ENCODE results near the gene CD22. TPM values are rescaled to one million over a fixed set of nuclear protein-coding genes. Genes with fewer than 3 reads are reported as not detected.
"Not testable (repeated sequence)": the region's sequence is repeated elsewhere in the genome, so short reads cannot be mapped to it uniquely, and the experiment has no call there.

Gene CD22
- polyA plus RNA-seq, 1 donor from 2014 or later = not detected

GRCh38 chr19:35284153-35285094, 44.6 kb upstream of the CD22 start:
- Histone ChIP-seq H3F3A (ENCODE audit: insufficient read depth, low read length, poor library complexity, severe bottlenecking) (no peaks in the 10 kb centered on the region), H3K4me2 (ENCODE audit: low read length) (no peak overlapping the region), H2AFZ (ENCODE audit: low read depth, low read length) (no peak overlapping the region), H4K20me1 (ENCODE audit: insufficient read depth) (no peaks in the 10 kb centered on the region), H3K9me3 (ENCODE audit: low read length) (no peaks in the 10 kb centered on the region), H3K9me2 (ENCODE audit: insufficient read depth, low read length) (no peaks in the 10 kb centered on the region), H3K27ac (ENCODE audit: low read length) (no peak overlapping the region), H3K9ac (ENCODE audit: low read length) (no peak overlapping the region), H3K4me3 (ENCODE audit: low read length) (no peak overlapping the region), H3K36me3 (ENCODE audit: insufficient read depth, low read length) (no peaks in the 10 kb centered on the region), H3K79me2 (replicated peaks; ENCODE audit: insufficient read depth, low read length) (no peaks in the 10 kb centered on the region), H3K27me3 (ENCODE audit: insufficient read depth, low read depth, low read length) (no peaks in the 10 kb centered on the region)
- TF ChIP-seq SMC3 (conservative IDR thresholded peaks at IDR 0.05; ENCODE audit: poor library complexity) = no peak
- TF ChIP-seq EZH2 (IDR thresholded peaks at IDR 0.05; ENCODE audit: borderline replicate concordance, insufficient read depth, low read length, poor library complexity, severe bottlenecking) = no peak
- no peak for TF ChIP-seq POLR2AphosphoS5 (IDR thresholded peaks at IDR 0.05)
- TF ChIP-seq CTCF (IDR thresholded peaks at IDR 0.05; ENCODE audit: poor library complexity, severe bottlenecking) = no peak
- no peak for TF ChIP-seq RAD21 (conservative IDR thresholded peaks at IDR 0.05)
- no peak for TF ChIP-seq MXI1 (conservative IDR thresholded peaks at IDR 0.05; ENCODE audit: poor library complexity, severe bottlenecking)
- no peak for TF ChIP-seq REST (IDR thresholded peaks at IDR 0.05; ENCODE audit: borderline replicate concordance)
- TF ChIP-seq TAF1 (IDR thresholded peaks at IDR 0.05; ENCODE audit: low read depth) = no peak
- TF ChIP-seq EP300 (conservative IDR thresholded peaks at IDR 0.05; ENCODE audit: poor library complexity, severe bottlenecking) = no peak

GRCh38 chr19:35285095-35285449, 43.9 kb upstream of the CD22 start:
- Histone ChIP-seq H3K27ac (ENCODE audit: low read length) (no peak overlapping the region), H3K9ac (ENCODE audit: low read length) (no peak overlapping the region), H3K27me3 (ENCODE audit: insufficient read depth, low read depth, low read length) (no peaks in the 10 kb centered on the region), H2AFZ (ENCODE audit: low read depth, low read length) (no peak overlapping the region), H3K4me3 (ENCODE audit: low read length) (no peak overlapping the region), H3K4me2 (ENCODE audit: low read length) (no peak overlapping the region), H3K79me2 (replicated peaks; ENCODE audit: insufficient read depth, low read length) (no peaks in the 10 kb centered on the region), H3K36me3 (ENCODE audit: insufficient read depth, low read length) (no peaks in the 10 kb centered on the region), H3K9me3 (ENCODE audit: low read length) (no peaks in the 10 kb centered on the region), H3K9me2 (ENCODE audit: insufficient read depth, low read length) (no peaks in the 10 kb centered on the region), H3F3A (ENCODE audit: insufficient read depth, low read length, poor library complexity, severe bottlenecking) (no peaks in the 10 kb centered on the region), H4K20me1 (ENCODE audit: insufficient read depth) (no peaks in the 10 kb centered on the region)
- TF ChIP-seq SMC3 (conservative IDR thresholded peaks at IDR 0.05; ENCODE audit: poor library complexity) (no peak), POLR2AphosphoS5 (IDR thresholded peaks at IDR 0.05) (no peak), CTCF (IDR thresholded peaks at IDR 0.05; ENCODE audit: poor library complexity, severe bottlenecking) (no peak), TAF1 (IDR thresholded peaks at IDR 0.05; ENCODE audit: low read depth) (no peak), EP300 (conservative IDR thresholded peaks at IDR 0.05; ENCODE audit: poor library complexity, severe bottlenecking) (no peak), MXI1 (conservative IDR thresholded peaks at IDR 0.05; ENCODE audit: poor library complexity, severe bottlenecking) (no peak), RAD21 (conservative IDR thresholded peaks at IDR 0.05) (no peak)

- H3K27ac ChIP-seq (ENCODE audit: low read length); H3K4me3 ChIP-seq (ENCODE audit: low read length); H3K79me2 ChIP-seq (replicated peaks; ENCODE audit: insufficient read depth, low read length); H3K9ac ChIP-seq (ENCODE audit: low read length); H3K9me2 ChIP-seq (ENCODE audit: insufficient read depth, low read length); H3K9me3 ChIP-seq (ENCODE audit: low read length); H3F3A ChIP-seq (ENCODE audit: insufficient read depth, low read length, poor library complexity, severe bottlenecking); H2AFZ ChIP-seq (ENCODE audit: low read depth, low read length); H3K27me3 ChIP-seq (ENCODE audit: insufficient read depth, low read depth, low read length); H3K36me3 ChIP-seq (ENCODE audit: insufficient read depth, low read length); H3K4me2 ChIP-seq (ENCODE audit: low read length); H4K20me1 ChIP-seq (ENCODE audit: insufficient read depth): not testable (repeated sequence)
Measured at GRCh38 chr19:35285465-35285864, 43.5 kb upstream of the CD22 start.

- not testable (repeated sequence) for H3F3A ChIP-seq (ENCODE audit: insufficient read depth, low read length, poor library complexity, severe bottlenecking); H3K36me3 ChIP-seq (ENCODE audit: insufficient read depth, low read length); H3K27ac ChIP-seq (ENCODE audit: low read length); H3K27me3 ChIP-seq (ENCODE audit: insufficient read depth, low read depth, low read length); H4K20me1 ChIP-seq (ENCODE audit: insufficient read depth); H3K9me2 ChIP-seq (ENCODE audit: insufficient read depth, low read length); H2AFZ ChIP-seq (ENCODE audit: low read depth, low read length); H3K4me3 ChIP-seq (ENCODE audit: low read length); H3K9me3 ChIP-seq (ENCODE audit: low read length); H3K4me2 ChIP-seq (ENCODE audit: low read length); H3K9ac ChIP-seq (ENCODE audit: low read length); H3K79me2 ChIP-seq (replicated peaks; ENCODE audit: insufficient read depth, low read length)
Measured at GRCh38 chr19:35286101-35286500, 42.9 kb upstream of the CD22 start.

Measured in neural cell (in vitro differentiated cells).